K562 (cell line): ENCODE data around the gene PHPT1. TPM values are rescaled to one million over a fixed set of nuclear protein-coding genes. Genes with fewer than 3 reads are reported as not detected.
A peak's percentile ranks its signal among the peaks of the same experiment; 100 is the strongest.

ENCODE experiments used
- ATAC-seq: fragments of 200-7000 bp; cut with Tn5 transposase; 3 replicates; pipeline ENCODE4 v1.9.1; 2020; ENCODE audit warnings: moderate library complexity
- BruUV-seq: library from RNA; stranded (reverse); fragments of 400-500 nt; replicated peaks from 2 replicates; lab custom pipeline; 2021; lab: Mats Ljungman, UMichigan
- CTCF ChIA-PET: fragments of 300-600 bp; formaldehyde crosslinking; extraction: SDS; loops from one replicate; lab custom pipeline; 2021; ENCODE audit warnings: low intra/inter-chr PET ratio; lab: Yijun Ruan, JAX
- POLR2A ChIA-PET: fragments of 300-600, 350-650 bp; sonication (Branson Sonifier 250); formaldehyde crosslinking; extraction: SDS; loops from one replicate; lab custom pipeline; 2021; ENCODE audit warnings: antibody characterized with exemption, inconsistent platforms; lab: Yijun Ruan, JAX
- DNase-seq, 4 experiments: peaks; one replicate each; pipeline versions ENCODE4 v3.0.0 to v3.0.0-alpha.2; 2011 to 2018; ENCODE audit warnings: low spot score in 3 of 4, mixed read lengths in 3 of 4; ENCODE audit errors: extremely low read depth in 1 of 4
- FAIRE-seq: peaks from 2 replicates; lab custom pipeline; 2011; peaks lifted over from hg19 to GRCh38; lab: Jason Lieb, UNC
- H2AFZ ChIP-seq: 2 replicates; pipeline ENCODE4 v1.6.0; 2011; ENCODE audit warnings: low read depth, low read length, control low read depth, inconsistent platforms
- H3K27ac ChIP-seq: fragments of 200-600 bp; 3 replicates; pipeline ENCODE4 v1.8.0; 2011; ENCODE audit warnings: low read depth, mild to moderate bottlenecking, control low read depth, inconsistent platforms, low read length, moderate library complexity, mixed read lengths; ENCODE audit errors: extremely low read depth
- H3K27me3 ChIP-seq, 2 experiments: fragments of 300-600 bp in 1 of 2; 2 replicates in 1 of 2; 3 replicates in 1 of 2; pipeline versions ENCODE4 v1.6.0 to v1.8.0; 2011; ENCODE audit warnings: inconsistent platforms in 2 of 2, low read length in 2 of 2, mild to moderate bottlenecking in 1 of 2, mixed read lengths in 1 of 2, moderate library complexity in 1 of 2; ENCODE audit not compliant: control insufficient read depth in 2 of 2, insufficient read depth in 2 of 2
- H3K36me3 ChIP-seq: fragments of 300-600 bp; 3 replicates; pipeline ENCODE4 v1.8.0; 2011; ENCODE audit warnings: mild to moderate bottlenecking, low read length, inconsistent platforms; ENCODE audit not compliant: control insufficient read depth, insufficient read depth
- H3K4me1 ChIP-seq, 2 experiments: fragments of 200-600 bp in 1 of 2; replicated peaks in 1 of 2; 2 replicates in 1 of 2; 3 replicates in 1 of 2; pipeline versions ENCODE4 v1.5.1 to v1.8.0; 2011; ENCODE audit warnings: inconsistent platforms in 2 of 2, low read length in 2 of 2, mild to moderate bottlenecking in 1 of 2, mixed read lengths in 1 of 2, moderate library complexity in 1 of 2; ENCODE audit not compliant: control insufficient read depth in 2 of 2, insufficient read depth in 2 of 2
- H3K4me2 ChIP-seq: 2 replicates; pipeline ENCODE4 v1.6.1; 2011; ENCODE audit warnings: low read length, control low read depth, inconsistent platforms, mixed read lengths; ENCODE audit not compliant: insufficient read depth
- H3K4me3 ChIP-seq: fragments of 200-600 bp; sonication (generic), shearing (Covaris generic); 2 replicates; pipeline ENCODE4 v1.5.1; 2016; ENCODE audit warnings: control low read depth, inconsistent platforms
- H3K79me2 ChIP-seq: fragments of 200-600 bp; 3 replicates; pipeline ENCODE4 v1.8.0; 2011; ENCODE audit warnings: low read length, inconsistent platforms; ENCODE audit not compliant: control insufficient read depth, insufficient read depth
- H3K9ac ChIP-seq, 2 experiments: 2 replicates each; pipeline versions ENCODE4 v1.6.0 to v1.6.1; 2011; ENCODE audit warnings: low read depth in 2 of 2, low read length in 2 of 2, control low read depth in 1 of 2, inconsistent platforms in 1 of 2, mild to moderate bottlenecking in 1 of 2, mixed read lengths in 1 of 2; ENCODE audit not compliant: insufficient read depth in 1 of 2
- H3K9me1 ChIP-seq: one replicate; pipeline ENCODE4 v1.6.0; 2011; ENCODE audit warnings: inconsistent platforms, mild to moderate bottlenecking, low read length, moderate library complexity; ENCODE audit not compliant: control insufficient read depth, insufficient read depth
- H3K9me3 ChIP-seq: replicated peaks from 2 replicates; pipeline ENCODE4 v1.5.1; 2011; ENCODE audit warnings: low read depth, low read length, inconsistent platforms; ENCODE audit not compliant: control insufficient read depth, insufficient read depth
- H4K20me1 ChIP-seq: replicated peaks from 2 replicates; pipeline ENCODE4 v1.6.1; 2011; ENCODE audit warnings: low read length, inconsistent platforms, mixed read lengths; ENCODE audit not compliant: control insufficient read depth, insufficient read depth
- BHLHE40 ChIP-seq: IDR thresholded peaks from 2 replicates; pipeline ENCODE4 v1.6.1; 2011; ENCODE audit warnings: low read length, improper control_type of control experiment
- CTCF ChIP-seq, 3 experiments: IDR thresholded peaks in 2 of 3; conservative IDR thresholded peaks in 1 of 3; 2 replicates each; pipeline ENCODE4 v1.5.1; 2011 to 2012; ENCODE audit warnings: low read length in 3 of 3, mild to moderate bottlenecking in 3 of 3, control low read depth in 2 of 3, improper control_type of control experiment in 1 of 3, inconsistent platforms in 1 of 3, low read depth in 1 of 3, mixed read lengths in 1 of 3, moderate library complexity in 1 of 3; ENCODE audit not compliant: insufficient read depth in 2 of 3
- EGR1 ChIP-seq: fragments of 450-650 bp; conservative IDR thresholded peaks from 2 replicates; pipeline ENCODE4 v1.6.1; 2017; ENCODE audit warnings: mild to moderate bottlenecking
- OTX1 ChIP-seq: fragments of 450-650 bp; formaldehyde crosslinking; IDR thresholded peaks from 2 replicates; pipeline ENCODE4 v1.4.0; 2022; ENCODE audit warnings: mild to moderate bottlenecking
- THRAP3 ChIP-seq: fragments of 450-650 bp; IDR thresholded peaks from 2 replicates; pipeline ENCODE4 v1.6.1; 2016; ENCODE audit warnings: mild to moderate bottlenecking, inconsistent platforms, borderline replicate concordance
- ZBTB7A ChIP-seq: IDR thresholded peaks from 2 replicates; pipeline ENCODE4 v1.6.1; 2011; ENCODE audit warnings: low read depth, mild to moderate bottlenecking, low read length, moderate library complexity, borderline replicate concordance; ENCODE audit not compliant: control insufficient read depth
- WGBS: fragments of 100-300 bp; shearing (Covaris generic); methylation state at CpG from one replicate; pipeline ENCODE4 v1.1.6; 2016; ENCODE audit warnings: low coverage, mixed read lengths; ENCODE audit not compliant: insufficient coverage; ENCODE audit errors: missing lambda C conversion rate; 5-methylcytosine and 5-hydroxymethylcytosine counted together
- in situ Hi-C: fragments of 300-500 bp; cut with MboI; formaldehyde crosslinking; loops from 4 replicates; pipeline ENCODE4 v1.15.0; 2018; ENCODE audit warnings: inconsistent platforms, mixed read lengths
- intact Hi-C: fragments of 100-400 bp; cut with micrococcal nuclease; formaldehyde crosslinking; loops from 2 replicates; pipeline ENCODE4 v1.14.2; 2022
- polyA plus RNA-seq, 8 experiments: library from polyadenylated mRNA; depleted of rRNA in 4 of 8; stranded (reverse) in 5 of 8; unstranded in 3 of 8; fragments of >200 nt; fragmentation: Nextera tagmentation in 2 of 8; fragmentation: Illumina TruSeq in 1 of 8; extraction: Ambion mirVana in 2 of 8; extraction: Trizol in 1 of 8; gene quantifications; 2 replicates each; pipeline versions ENCODE4 v1.2.1 to v1.2.3, GENCODE V29; 2011 to 2014; ENCODE audit warnings: inconsistent platforms in 1 of 8, missing spikeins in 1 of 8
- total RNA-seq, 7 experiments: library from RNA; depleted of rRNA in 6 of 7; stranded (reverse); fragments of >200 nt in 6 of 7; fragmentation: Illumina TruSeq in 2 of 7; extraction: Trizol in 2 of 7; gene quantifications; 2 replicates each; pipeline versions ENCODE4 v1.2.1 to v1.2.3, GENCODE V29; 2011 to 2021; ENCODE audit warnings: low replicate concordance in 1 of 7
- TF ChIP-seq, protein P1 (sequence below): sonication (generic); formaldehyde crosslinking; IDR thresholded peaks from 2 replicates; pipeline ENCODE4 v1.8.0; 2023; ENCODE audit warnings: missing genetic modification reagents, mild to moderate bottlenecking, borderline replicate concordance
- TF ChIP-seq, protein P2 (sequence below): fragments of 450-650 bp; IDR thresholded peaks from 2 replicates; pipeline ENCODE4 v1.6.1; 2016
- TF ChIP-seq, protein P3 (sequence below): fragments of 450-650 bp; formaldehyde crosslinking; IDR thresholded peaks from 2 replicates; pipeline ENCODE4 v1.4.0; 2022; ENCODE audit warnings: missing genetic modification characterization

The PHPT1 gene
- total and polyA plus RNA-seq, 9 of the 15 experiments (the other 6 are each of a cell fraction or from before 2014, with no cell fraction given), result 20.9 to 166 (median 129) TPM

GRCh38 chr9:136839229-136840139 lies 9.7 kb upstream of the PHPT1 start:
- Histone ChIP-seq H3K4me1 (peaks cover 12 to 92% of the 10 kb centered on the region in 2 experiments), H3K9me1 (no peaks in the 10 kb centered on the region), H3K4me3 (no peak overlapping the region), H3K79me2 (no peaks in the 10 kb centered on the region), H4K20me1 (peaks cover 17% of the 10 kb centered on the region), H3K27ac (peak overlapping the region; percentile 28; the same call in 2 of the 3 replicates), H3K9me3 (no peaks in the 10 kb centered on the region), H3K4me2 (no peak overlapping the region; the same call in 1 of the 2 replicates), H3K27me3 (no peaks in the 10 kb centered on the region), H2AFZ (no peak overlapping the region), H3K36me3 (peaks cover 60% of the 10 kb centered on the region; the same call in 2 of the 3 replicates), H3K9ac (peak overlapping the region in 1 of 2 experiments; percentile 75; a peak in 2 of 4 replicates)
- FAIRE-seq (no peak), ATAC-seq (no peak), DNase-seq (peak in 2 of 4 experiments; percentile 33 to 35)
- WGBS, result 69% methylated on average over 28 of the region's 36 CpGs
- BruUV-seq, result no TSS peak
- in situ Hi-C loops, result no loop called here
- POLR2A ChIA-PET, result interaction anchor here (0.9 to 2.6 kb wide), 7 partner anchors 8 to 37 kb away, joined by 3 to 10 read pairs (median 4); no protein-coding TSS in a partner anchor
- intact Hi-C loops, result loop anchor here (2.0 kb wide), 1 partner anchor 53 kb away; no protein-coding TSS in a partner anchor
- CTCF ChIA-PET, result no interaction called here
- TF ChIP-seq, protein P1, sequence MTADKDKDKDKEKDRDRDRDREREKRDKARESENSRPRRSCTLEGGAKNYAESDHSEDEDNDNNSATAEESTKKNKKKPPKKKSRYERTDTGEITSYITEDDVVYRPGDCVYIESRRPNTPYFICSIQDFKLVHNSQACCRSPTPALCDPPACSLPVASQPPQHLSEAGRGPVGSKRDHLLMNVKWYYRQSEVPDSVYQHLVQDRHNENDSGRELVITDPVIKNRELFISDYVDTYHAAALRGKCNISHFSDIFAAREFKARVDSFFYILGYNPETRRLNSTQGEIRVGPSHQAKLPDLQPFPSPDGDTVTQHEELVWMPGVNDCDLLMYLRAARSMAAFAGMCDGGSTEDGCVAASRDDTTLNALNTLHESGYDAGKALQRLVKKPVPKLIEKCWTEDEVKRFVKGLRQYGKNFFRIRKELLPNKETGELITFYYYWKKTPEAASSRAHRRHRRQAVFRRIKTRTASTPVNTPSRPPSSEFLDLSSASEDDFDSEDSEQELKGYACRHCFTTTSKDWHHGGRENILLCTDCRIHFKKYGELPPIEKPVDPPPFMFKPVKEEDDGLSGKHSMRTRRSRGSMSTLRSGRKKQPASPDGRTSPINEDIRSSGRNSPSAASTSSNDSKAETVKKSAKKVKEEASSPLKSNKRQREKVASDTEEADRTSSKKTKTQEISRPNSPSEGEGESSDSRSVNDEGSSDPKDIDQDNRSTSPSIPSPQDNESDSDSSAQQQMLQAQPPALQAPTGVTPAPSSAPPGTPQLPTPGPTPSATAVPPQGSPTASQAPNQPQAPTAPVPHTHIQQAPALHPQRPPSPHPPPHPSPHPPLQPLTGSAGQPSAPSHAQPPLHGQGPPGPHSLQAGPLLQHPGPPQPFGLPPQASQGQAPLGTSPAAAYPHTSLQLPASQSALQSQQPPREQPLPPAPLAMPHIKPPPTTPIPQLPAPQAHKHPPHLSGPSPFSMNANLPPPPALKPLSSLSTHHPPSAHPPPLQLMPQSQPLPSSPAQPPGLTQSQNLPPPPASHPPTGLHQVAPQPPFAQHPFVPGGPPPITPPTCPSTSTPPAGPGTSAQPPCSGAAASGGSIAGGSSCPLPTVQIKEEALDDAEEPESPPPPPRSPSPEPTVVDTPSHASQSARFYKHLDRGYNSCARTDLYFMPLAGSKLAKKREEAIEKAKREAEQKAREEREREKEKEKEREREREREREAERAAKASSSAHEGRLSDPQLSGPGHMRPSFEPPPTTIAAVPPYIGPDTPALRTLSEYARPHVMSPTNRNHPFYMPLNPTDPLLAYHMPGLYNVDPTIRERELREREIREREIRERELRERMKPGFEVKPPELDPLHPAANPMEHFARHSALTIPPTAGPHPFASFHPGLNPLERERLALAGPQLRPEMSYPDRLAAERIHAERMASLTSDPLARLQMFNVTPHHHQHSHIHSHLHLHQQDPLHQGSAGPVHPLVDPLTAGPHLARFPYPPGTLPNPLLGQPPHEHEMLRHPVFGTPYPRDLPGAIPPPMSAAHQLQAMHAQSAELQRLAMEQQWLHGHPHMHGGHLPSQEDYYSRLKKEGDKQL (CRISPR knock-in tag), result no peak
- TF ChIP-seq, protein P2, sequence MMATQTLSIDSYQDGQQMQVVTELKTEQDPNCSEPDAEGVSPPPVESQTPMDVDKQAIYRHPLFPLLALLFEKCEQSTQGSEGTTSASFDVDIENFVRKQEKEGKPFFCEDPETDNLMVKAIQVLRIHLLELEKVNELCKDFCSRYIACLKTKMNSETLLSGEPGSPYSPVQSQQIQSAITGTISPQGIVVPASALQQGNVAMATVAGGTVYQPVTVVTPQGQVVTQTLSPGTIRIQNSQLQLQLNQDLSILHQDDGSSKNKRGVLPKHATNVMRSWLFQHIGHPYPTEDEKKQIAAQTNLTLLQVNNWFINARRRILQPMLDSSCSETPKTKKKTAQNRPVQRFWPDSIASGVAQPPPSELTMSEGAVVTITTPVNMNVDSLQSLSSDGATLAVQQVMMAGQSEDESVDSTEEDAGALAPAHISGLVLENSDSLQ, result peak; percentile 30
- TF ChIP-seq OTX1 (CRISPR knock-in tag), result no peak
- peak; percentile 34 for TF ChIP-seq EGR1
- TF ChIP-seq, protein P3, sequence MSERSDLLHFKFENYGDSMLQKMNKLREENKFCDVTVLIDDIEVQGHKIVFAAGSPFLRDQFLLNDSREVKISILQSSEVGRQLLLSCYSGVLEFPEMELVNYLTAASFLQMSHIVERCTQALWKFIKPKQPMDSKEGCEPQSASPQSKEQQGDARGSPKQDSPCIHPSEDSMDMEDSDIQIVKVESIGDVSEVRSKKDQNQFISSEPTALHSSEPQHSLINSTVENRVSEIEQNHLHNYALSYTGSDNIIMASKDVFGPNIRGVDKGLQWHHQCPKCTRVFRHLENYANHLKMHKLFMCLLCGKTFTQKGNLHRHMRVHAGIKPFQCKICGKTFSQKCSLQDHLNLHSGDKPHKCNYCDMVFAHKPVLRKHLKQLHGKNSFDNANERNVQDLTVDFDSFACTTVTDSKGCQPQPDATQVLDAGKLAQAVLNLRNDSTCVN (CRISPR knock-in tag), result no peak
- TF ChIP-seq THRAP3, result no peak
- TF ChIP-seq ZBTB7A, result 0 out of 2 replicates have a peak, but pooled peaks have one; percentile 44
- TF ChIP-seq CTCF (IDR thresholded peaks at IDR 0.05 in 2 of 3, conservative IDR thresholded peaks at IDR 0.05 in 1 of 3; ENCODE audit: insufficient read depth in 2 of 3, low read depth in 1 of 3, low read length in 3 of 3), result no peak
- TF ChIP-seq BHLHE40, result no peak
